HG03039 (cell line): ENCODE data around the gene CAMTA1.

ENCODE experiments used
- ATAC-seq: cut with Tn5 transposase; IDR thresholded peaks from one replicate; pipeline ENCODE4 v1.9.1; 2021; ENCODE audit warnings: mild to moderate bottlenecking, moderate library complexity; ENCODE audit not compliant: unreplicated experiment

Gene CAMTA1

GRCh38 chr1:7346070-7346596, 560.9 kb downstream of the CAMTA1 start:
- no peak for ATAC-seq

DNA sequence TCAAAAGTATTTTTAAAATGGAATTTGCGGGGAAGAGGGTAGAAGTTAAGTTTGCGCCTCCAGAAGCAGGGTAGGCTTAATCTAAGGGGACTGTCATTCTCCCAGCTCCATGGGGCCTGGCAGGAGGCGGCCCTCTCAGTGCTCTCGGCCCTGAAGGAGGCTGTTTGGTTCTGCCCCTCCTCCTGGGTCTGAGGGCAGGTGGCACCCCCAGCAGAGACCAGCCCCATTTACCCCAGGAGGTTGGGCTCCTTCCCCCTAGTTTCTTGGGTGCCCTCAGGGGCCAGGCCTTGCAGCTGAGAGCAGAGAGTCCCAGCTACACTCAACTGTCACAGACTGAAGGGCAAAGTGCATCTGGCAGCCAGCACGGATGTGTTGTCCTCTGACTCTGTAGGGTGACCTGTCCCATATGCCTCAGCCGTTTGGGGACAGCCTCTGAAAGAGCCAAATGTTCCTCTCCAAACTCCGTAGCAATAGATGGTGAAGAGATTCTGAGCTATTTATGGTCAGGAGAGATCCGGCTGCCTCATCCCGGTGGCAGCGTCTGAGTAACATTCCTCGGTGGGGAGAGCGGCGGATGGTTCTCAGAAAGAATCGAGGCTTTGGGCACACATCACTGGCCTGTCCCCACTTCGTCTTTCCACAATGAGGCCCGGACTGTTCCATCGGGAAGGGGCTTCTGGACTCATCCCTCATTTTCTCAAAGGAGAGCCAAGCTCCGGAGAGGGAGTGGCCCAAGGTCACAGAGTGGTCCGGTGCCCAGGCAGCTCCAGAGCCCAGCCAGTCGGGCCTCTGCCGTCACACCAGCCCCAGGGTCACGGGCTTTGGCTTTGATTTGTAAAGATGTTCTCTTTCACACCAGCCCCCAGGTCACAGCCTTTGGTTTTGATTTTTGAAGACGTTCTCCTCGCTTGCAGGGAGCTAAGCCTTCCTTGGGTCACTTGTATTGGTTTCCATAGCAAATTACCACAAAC, 561.6 kb downstream of the CAMTA1 start:
- ATAC-seq = no peak

- no peak for ATAC-seq
These were observed 562.8 kb downstream of the CAMTA1 start for GRCh38 chr1:7348073-7348472.

GRCh38 chr1:7348580-7348979, 563.3 kb downstream of the CAMTA1 start:
- ATAC-seq = no peak

DNA sequence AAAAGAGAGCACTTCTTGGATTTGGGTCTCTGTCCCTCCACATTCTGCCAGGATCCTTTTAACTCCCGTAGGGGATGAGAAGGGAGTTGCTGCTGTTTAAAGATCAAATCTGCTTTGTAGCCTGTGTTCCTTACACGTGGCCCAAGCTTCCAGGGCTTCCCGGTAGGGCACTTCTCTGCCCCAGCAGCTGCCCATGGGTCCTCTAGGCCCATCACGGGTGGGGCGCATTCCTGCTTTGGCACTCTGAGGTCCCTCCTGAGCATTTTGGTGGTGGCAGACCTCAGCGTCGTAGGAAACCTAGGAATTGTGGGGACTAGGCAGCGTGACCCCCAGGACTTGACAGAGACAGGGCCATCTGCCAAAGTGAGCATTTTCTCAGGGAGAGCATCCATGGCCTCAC, 565.5 kb downstream of the CAMTA1 start:
- no peak for ATAC-seq

- ATAC-seq = no peak
These were observed 566.4 kb downstream of the CAMTA1 start for GRCh38 chr1:7351649-7352048.

- ATAC-seq = no peak
These were observed 567.1 kb downstream of the CAMTA1 start for GRCh38 chr1:7352364-7352763.

DNA sequence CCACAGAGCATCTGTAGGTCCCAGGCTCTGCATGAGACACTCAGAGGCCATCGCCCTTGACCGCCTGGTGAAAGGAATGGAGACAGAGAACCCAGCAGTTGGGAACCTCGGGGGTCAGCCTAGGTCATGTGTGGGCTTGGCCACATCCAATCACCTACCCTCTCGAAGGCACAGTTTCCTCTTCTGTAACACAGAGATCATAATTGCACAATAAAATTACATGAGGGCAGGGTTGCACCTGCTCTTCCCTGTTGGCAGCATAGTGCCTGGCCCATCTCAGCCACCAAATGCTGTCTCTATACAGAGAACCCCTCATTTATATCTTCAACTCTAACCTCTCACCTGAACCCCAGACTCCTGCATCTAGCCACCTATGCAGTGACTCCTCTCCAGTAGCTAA, 567.7 kb downstream of the CAMTA1 start:
- ATAC-seq = no peak

GRCh38 chr1:7355646-7356045, 570.4 kb downstream of the CAMTA1 start:
- no peak for ATAC-seq

DNA sequence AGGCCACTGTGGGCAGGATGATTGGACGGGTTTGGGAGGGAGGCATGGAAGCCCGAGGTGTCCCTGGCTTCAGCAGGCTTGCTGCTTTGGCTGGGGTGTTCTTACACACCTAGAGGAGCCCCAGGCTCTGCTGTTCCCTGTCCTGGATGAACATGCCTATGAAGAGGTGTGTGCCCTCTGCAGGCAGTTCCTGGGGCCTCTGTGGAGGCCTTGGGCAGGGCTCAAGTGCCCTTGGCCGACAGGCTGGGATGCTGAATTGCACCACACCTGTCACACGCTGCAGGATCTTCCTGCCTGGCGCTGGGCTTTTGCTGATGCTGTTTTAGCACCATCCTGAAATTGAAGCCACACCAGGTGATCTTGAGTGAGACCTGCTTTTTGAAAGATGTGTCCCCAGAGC, 570.8 kb downstream of the CAMTA1 start:
- ATAC-seq = no peak

- no peak for ATAC-seq
These were observed 573.2 kb downstream of the CAMTA1 start for GRCh38 chr1:7358425-7358824.

- ATAC-seq = no peak
These were observed 575.3 kb downstream of the CAMTA1 start for GRCh38 chr1:7360526-7360925.

DNA sequence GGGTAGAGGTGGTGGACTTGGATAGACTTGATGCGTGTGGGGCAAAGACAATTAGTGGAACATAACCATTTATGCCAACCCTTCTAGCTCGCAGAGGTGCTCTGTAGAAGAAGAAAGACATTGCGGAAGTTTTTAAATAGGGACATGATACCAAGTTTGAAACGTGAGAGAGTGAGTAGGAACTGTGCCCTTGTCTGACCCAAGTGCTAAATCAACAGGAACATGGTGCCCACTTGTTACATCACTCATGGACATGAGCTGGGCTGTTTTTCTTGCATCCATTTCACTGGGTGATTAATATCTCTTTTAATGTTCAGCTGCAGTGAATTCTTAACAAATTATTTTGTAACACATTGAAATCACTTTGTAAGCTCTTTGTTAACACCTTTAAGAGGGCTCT, 577.7 kb downstream of the CAMTA1 start:
- ATAC-seq = no peak

- no peak for ATAC-seq
These were observed 578.2 kb downstream of the CAMTA1 start for GRCh38 chr1:7363450-7363849.

GRCh38 chr1:7365706-7366105, 580.5 kb downstream of the CAMTA1 start:
- no peak for ATAC-seq

DNA sequence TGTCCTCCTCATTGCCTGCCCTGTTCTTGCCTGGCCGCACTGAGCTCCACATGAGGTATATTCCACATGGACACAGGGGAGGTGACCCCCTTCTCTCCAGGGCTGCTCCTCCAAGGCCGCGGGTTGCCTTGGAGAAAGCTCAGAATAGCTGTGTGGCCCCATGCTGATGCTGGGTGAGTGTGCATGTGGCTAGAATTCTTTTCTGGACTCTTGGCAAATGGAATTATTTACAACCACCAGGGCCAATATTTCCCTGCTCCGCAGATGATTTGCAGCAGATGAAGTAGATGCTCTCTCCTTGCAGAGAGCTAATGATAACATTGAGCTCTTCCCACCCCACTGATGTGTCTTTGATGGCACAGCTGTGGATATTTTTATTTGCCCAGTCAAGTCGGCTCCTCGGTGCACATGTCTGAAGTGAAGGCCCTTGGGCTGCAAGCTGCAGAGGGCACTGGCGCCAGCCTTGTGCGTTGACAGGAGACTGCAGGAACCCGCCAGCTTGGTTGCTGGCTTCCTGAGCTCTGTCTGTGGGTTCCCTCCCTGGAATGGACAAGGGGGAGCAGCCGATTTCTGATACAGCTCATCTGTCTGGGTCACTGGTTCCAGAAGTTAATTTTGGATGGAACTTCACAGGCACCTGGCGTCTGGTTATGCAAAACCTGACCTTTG, 581.2 kb downstream of the CAMTA1 start:
- no peak for ATAC-seq

DNA sequence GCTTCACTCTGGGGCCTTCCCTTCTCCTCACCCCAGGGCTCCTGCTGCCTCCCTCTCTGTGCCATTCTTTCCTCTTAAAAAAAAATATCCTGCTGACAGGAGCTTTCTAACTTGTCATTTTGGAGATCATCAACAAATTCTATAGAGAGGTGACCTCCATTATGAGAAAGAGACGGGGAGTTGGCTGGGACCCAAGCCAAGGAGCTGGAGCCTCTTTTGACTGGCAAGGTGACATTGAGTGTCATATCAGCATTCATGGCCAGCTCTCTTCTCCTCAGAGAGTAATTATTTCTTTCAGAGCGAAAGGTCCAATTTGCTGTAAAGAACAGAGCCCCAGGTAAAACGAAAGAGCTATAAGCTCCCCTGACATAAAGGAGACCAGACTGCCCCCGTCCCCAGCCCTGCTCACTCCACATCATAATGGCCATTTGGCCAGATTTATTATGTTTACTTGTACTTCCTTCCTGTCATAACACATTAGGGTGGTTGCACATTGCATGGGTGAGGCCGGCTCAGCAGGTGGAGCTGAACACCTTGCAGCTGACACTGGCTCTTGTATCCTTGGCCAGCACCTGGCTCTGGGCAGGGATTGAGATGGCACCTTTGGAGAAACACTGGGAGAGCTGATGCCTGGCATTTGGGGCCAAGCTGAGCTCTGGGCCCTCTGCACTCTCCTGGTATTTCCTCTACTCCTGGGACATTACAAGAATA, 581.9 kb downstream of the CAMTA1 start:
- ATAC-seq = no peak

- no peak for ATAC-seq
These were observed 584.6 kb downstream of the CAMTA1 start for GRCh38 chr1:7369866-7370265.

- no peak for ATAC-seq
These were observed 586.7 kb downstream of the CAMTA1 start for GRCh38 chr1:7371926-7372325.

DNA sequence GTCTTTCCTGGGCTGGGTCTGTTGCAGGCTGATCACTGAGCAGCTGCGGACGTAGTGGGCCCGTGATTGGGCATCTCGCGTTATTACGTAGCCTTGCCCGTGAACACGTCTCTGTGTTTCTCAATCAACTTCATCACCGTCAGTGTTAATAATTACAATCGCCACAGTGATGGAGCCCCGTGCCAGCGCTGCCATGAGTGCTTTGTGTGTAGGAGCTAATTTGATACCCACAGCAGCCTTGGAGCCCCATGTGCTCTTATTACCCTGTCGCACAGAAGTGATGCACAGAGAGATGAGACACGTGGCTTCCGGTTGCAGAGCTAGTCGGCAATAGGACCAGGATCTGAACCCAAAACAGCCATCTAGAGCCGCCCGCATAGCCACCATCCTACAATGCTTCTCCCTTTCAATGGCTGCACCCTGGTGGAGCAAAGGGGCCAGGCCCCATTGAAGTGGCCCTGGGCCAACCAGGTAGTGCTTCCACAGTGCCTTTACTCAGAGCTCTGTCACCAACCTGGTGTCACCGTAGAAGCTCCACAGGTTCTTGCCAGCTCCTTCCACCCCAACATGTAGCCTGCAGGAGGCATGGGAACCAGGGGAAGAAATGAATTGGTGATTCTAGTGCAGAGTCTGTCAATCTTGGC, 587.3 kb downstream of the CAMTA1 start:
- no peak for ATAC-seq

DNA sequence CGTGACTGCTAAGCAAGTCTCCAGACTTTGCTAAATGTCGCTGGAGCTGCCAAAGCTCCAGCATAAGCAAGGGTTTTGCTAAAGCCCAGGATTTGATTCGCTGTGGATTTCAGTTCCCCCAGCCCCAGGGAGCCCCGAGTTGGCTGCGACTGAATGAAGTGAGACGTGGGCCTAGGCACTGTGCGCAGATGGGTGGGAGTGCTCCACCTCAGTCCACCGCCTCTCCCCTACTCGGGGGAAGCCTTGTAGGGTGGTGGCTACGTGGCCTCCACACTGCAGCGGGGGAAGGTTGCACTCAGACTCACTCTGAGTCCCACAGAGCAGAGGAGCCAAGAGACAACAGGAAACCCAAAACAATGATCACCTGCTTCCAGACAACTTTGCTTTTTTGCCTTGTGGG, 588.0 kb downstream of the CAMTA1 start:
- no peak for ATAC-seq
